NCI-H1048 (cell line): ENCODE measurements around the gene LPP.
A peak's percentile ranks its signal among the peaks of the same experiment; 100 is the strongest.

Source experiments
- DNase-seq: peaks from one replicate; lab custom pipeline; 2025; lab: John Stamatoyannopoulos, UW

The LPP gene

DNA sequence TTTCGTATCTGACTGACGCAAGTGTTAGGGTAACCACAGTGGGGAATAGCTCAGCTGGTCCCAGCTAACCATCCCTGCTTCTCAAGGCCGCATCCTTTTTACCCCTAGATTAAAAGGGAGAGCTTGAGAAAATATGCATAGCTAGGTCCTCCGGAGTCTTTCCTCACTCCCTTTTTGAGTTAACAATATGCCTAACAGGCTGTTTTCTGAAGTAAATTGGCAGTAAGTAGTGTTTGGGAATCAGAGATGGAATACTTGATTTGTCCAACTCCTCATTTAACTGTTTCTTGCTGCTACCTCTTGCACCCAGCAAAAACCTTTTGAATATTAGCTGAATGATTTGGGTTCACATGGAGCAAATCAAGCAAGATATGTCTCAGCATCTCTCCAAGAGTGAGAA is 326.1 kb downstream of the LPP start:
- DNase-seq, result no peak

DNA sequence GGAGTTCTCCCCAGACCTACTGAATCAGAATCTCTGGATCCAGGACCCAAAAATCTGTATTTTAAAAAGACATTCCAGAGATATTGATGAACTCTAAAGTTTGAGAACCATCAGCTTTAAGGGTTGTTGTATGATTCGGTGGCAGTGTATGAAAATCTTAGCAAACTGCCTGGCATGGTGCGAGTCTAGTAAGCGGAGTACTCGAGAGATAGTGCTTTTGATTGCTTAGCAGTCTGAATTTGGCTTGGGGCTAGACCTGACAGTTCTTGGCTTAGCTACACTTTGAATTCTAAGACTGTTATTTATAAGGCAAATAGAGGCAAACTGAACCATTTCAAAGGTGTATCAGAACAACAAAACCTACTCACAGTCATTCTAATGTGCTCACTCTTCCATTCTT is 329.0 kb downstream of the LPP start:
- DNase-seq, result no peak

DNA sequence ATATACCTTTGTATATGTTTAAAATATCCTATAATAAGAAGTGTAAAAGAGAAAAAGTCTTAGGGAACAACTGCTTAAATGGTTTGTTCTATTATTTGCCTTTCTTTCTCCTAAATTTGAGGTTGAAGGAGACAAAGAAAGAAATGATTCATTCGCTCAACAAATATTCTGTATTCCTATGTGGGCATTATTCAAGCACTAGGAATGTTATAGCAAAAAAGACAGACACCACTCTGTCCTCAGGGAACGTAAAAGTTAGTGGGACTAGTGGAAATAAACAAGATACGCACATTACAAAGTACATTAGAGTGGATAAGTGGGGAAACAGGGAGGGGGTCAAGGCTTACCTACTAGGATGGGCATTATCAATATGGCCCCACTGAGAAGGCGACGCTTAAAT is 332.2 kb downstream of the LPP start:
- no peak for DNase-seq

DNA sequence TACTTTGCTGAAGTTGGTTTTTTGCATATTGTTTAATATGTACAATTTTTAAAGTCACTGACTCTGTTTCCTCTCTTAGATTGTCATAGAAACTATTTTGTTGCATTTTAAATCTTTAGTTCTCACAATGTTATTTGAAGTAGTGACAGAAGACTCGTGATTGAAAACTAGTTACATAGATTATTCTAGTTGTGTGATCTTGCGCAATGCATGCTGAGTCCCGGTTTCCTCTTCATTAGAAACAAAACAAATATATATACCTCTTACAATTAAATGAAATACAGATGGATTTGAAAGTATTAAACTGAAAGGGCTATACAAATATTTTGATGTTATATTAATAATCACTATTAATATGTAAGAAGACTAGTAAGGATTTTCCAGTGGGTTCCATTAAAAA is 333.0 kb downstream of the LPP start:
- DNase-seq, result no peak

DNA sequence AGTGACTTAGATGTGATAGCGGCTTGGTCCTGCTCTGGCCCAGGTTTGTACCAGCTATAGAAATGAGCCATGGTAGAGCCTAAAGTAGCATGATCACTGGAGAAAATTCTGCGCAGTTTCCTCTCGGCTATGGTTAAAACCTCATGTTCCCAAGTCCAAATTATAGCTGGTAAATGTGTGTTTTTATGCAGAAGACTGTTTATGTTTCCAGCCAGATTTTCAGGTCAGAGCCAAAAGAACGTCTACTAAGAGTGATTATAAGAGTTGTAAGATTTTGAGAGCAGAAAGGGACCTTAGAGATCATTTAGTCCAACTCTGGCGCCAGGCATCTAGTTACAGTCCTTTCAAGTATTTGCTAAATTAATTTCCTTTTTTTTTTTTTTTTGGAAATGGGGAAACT is 333.7 kb downstream of the LPP start:
- no peak for DNase-seq

DNA sequence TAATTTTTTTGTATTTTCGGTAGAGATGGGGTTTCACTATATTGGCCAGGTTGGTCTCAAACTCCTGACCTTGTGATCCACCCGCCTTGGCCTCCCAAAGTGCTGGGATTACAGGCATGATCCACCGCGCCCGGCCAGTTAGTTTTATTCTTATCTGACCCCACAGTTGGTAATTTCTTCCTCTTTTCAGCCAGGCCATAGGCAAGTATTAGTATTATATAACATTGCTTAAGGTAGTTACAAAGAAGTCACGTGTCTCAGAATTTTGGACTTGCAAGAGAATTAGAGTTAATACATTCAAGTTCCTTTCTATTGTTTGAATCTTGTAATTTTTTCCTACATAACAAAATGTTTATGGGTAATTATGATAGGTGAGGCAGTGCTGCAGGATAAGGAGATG is 334.8 kb downstream of the LPP start:
- DNase-seq, result no peak

DNA sequence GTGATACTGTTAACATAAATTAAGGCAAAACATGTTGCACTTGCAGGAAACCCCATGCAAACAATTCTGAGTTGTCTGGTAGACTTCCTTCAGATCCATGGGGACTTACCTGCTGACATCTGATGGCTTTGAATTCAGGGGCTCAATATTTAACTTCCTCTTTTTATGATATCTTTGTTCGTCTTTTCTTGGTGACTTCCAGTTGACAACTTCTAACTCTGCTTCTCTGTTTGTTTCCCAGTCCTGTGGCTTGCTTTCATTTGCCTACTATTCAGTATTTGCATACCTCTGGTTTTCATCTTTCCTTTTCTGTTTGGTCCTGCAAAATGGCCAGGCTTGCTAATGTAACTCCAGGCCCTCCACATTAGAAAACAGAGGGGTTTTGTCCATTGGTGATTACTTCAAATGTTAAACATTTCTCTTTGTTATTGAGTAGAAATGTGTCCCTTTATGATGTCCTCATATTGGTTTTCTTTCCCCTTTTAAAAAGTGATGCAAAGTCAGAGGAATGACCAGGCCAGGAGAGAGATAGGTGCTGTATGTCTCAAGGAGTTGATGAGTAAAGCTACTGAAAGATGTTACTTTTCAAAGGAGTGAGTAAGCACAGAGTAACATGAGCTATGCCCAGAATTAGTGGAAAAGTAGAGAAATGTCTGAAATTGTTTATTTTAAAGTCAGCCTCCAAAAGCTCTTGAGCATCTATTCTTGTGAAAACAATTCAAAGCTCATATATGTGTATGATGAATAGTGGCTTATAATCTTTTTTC is 335.9 kb downstream of the LPP start:
- peak; percentile 5 for DNase-seq

DNA sequence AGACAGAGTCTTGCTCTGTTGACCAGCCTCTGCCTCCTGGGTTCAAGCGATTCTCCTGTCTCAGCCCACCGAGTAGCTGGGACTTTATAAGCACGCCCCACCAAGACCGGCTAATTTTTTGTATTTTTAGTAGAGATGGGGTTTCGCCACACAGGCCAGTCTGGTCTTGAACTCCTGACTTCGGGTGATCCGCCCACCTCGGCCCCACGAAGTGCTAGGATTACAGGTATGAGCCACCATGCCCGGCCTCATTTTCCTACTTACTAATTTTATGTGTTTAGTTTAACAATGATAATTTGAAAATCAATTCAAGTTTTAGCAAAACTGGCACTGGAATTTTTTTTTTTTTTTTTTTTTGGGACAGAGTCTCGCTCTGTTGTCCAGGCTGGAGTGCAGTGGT is 336.5 kb downstream of the LPP start:
- no peak for DNase-seq

DNA sequence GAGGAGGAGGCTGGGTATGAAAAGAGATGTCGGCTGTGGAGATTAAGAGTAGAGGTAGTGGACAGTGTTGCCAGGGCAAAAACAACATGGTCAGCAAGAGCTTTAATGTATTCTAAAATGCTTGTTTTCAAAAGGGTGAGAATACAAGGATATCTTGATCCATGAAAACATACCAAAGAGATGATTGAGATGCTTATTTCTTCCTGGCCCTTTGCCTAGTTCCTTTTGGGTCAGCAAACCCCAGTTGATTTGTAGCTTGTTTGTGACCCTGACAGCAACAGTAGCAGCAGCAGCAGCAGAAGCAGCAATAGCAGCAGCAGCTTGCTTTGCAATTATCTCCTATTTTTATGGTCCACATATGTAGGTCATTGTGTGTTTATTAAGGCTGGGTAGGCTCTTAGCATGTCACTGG is 337.3 kb downstream of the LPP start:
- DNase-seq, result no peak

DNA sequence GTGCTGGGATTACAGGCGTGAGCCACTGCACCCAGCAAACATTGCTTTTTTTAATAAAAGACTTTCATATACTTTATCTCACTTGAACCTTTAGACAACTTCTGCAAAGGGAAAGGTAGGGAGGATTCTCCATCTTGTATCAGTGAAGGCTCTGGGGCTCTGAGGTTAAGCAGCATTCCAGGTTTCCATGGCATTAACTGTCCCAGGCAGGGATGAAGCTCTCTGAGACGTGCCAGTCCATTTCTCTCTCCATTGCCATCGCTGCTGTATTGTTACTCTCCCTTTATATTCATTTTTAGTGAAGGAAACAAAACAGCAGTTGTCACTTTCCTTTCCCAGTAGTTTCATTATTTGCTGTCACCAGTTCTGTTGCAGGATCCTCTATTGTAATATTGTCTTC is 342.4 kb downstream of the LPP start:
- DNase-seq, result no peak

DNA sequence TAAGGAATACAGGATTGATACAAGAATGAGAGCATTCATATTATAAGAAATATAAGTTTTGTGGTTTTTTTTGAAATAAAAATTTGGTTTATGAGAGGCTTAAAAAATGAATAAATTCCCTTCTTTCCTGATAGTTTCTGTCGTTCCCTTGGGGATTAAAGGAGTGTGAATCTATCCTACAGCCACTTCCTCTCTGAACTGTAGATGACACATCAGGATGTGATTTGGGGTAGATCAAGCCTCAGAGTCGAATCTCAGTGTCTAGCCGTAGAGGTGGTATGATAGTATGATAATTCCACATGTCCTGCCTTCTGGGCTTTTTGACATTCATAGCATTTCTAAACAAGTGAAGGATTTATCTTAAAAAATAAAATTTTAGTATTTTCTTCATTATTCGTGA is 343.1 kb downstream of the LPP start:
- DNase-seq, result no peak

DNA sequence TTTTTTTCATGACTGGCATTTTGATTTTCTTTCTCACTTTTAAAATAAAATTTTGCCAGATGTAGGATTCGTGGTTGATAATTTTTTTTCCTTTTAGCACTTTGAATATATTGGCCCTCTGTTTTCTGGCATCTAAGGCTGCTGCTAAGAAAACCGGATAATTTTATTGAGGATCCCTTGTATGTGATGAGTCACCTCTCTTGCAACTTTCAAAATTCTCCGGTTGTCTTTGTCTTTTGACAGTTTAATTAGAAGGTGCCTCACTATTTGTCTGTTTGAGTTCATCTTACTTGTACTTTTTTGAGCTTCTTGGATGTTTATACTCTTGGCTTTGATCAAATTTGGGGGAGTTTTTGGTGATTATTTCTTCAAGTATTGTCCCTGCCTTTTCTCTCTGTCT is 349.7 kb downstream of the LPP start:
- DNase-seq, result no peak

DNA sequence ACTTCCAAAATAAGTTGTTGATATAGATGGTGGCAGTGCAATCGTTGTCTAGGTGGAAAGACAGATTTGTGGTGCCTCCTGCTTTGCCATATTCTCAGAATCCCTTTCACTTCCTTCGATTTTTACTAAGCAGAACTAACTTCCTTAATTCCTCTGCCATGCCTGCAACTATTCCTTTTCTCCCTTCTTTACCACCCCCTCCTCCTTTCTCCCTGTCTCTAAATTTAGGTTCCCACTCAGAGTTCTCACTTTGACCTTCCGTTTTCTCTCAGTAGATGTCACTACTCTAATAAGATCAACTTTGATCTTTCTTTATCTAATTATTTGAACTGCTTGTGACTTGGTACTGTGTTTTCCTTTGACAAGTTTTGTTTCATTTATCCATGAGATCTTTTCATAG is 351.2 kb downstream of the LPP start:
- no peak for DNase-seq

DNA sequence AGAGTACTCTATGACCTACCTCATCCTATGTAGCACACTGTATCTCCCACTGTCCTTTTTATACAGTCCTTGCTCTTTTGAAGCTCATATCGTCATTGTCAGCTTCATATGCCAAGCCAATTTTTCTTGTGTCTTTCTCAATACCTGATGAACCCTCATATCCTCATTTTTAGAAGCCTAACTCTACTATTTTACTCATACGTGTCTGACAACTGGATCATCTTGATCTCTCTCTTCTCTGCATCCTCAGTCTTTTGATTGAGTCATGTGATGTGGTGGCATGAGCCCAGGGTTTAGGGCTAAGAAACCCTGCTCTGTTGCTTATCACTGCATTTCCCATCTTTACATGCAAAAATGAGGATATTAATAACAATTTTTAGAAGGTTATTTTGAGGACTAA is 352.0 kb downstream of the LPP start:
- no peak for DNase-seq

DNA sequence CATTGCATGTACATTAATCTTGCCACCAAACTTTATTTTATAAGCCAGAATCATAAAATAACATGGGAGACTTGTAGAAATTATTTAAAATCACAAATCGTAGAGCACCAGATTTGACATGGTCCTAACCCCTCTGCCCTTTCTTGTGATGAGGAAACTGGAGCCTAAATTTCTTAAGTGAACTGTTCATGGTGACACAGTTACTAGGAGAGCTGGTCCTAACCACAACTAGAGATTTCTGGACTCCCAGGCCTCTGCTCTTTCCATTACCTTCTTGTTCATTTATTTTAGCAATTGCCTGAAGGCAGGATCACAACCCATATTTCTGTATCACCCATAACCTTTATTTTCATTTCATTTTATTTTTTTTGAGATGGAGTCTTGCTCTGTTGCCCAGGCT is 352.5 kb downstream of the LPP start:
- no peak for DNase-seq

DNA sequence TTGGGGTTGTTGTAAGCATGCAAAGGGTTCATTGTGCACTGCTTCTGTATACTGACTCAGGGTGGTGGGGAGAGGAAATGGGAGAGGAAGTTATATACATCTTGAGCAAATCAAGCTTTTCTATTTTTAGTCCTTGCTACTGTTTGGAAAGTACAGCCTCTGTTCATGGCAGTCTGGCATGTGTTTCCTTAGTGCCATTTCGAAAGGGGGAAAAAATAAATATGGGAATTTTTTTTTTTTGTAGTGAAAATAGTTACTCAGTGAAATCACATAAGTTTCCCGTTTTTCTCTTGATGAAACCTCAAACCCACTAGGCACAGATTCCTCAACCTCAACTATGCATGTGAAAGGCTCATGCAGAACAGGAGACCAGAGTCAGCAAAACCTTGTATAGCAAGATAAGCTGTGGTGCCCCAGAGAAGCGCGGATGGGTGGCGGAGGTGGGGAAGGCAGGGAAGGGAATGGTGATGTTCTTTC is 353.3 kb downstream of the LPP start:
- DNase-seq, result no peak

DNA sequence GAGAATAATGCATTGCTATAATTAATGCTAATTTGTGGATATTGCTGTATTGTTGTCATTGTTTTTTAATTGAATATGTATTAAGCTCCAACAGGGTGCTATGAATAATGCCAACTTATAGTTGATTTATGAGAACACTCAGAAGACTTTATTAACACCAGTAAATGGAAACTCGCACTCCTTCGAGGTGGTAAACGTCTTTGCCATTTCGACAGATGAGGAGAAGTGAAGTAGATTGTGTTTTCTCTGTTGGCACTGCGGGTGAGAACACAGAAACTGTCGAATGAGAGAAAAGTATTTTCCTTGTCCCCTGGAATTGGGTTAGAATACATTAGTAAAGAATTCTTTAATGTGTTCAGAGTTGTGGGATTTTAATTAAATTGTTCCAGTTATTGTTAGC is 354.5 kb downstream of the LPP start:
- DNase-seq, result no peak

DNA sequence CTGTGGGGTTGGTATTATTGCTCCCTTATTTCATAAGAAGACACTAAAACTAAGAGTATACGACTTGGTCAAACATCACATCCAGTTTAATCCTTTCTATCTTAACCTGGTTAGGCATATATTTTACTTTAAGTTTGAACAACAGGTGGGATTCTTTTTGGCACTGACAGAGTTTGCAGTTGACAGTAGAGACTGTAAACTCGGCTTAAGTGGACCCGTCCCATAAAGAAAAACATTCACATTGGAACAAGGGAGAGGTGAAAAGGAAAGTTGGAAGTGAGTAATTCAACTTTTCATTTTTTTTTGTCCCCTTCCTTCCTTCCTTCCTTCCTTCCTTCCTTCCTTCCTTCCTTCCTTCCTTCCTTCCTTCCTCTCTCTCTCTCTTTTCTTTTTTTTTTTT is 355.4 kb downstream of the LPP start:
- DNase-seq, result no peak

DNA sequence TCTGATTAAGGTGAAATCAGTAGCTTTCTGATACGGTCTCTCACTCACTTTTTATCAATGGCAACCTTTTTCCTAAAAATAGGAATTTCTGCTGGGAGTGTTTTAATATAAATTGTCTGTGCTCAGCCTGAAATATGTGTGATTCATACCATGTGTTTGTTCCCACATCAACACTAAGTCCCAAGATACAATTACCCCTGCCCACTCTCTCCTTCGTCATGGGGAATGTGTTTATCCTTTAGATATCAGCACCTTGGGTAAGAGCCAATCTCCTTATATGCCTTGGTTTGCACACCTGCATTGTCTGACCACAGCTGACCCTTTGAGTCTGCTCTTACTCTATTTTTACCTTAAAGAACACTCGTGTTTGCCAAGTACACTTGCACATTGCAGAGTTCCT is 356.4 kb downstream of the LPP start:
- DNase-seq, result no peak

DNA sequence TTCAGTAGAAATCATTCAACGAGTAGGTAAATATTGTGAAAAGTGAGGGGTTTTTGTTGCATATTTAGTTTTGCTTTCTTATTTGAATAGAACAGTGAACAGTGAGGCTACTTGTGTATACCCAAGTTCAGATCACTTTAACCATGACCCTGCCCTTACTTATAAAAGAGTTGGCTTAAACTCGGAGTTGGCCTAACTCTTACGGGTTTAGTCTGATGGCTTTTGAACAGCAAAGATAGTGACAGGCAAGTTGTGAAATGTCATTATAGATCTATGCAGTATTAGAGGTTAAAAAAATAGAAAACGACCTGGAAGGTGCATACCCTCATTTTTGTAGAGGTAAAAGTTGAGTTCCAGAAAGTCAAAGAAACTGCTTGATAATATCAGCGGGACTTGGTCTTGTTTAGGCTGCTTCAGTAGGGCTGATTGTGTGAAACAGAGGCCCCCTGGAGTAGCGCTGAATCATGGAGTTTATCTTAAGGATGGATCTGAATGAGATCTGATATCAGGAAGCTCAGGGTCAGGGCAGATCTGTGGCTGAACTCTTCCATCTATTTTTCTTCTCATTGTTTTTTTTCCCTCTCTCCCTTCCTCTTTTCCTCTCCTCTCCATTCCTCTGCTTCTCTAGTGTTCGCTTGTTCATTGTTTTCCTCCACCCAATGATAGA is 359.8 kb downstream of the LPP start:
- no peak for DNase-seq

DNA sequence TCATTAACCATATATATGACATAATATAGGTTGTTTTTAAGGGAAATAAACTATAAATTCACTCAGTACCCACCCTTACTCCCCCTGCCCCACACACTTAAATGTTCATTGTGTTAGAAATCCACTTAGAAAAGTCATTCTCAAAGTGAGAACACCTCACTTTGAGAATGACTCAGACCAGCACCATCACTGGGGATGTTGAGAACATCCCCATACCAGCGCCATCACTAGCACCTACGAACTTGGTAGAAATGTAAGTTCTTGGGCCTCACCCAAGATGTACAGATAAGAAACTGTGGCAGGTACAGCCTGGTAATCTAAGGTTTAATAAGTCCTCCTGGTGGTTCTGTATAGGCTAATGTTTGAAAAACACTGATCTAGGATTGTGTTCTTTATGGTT is 362.6 kb downstream of the LPP start:
- no peak for DNase-seq

DNA sequence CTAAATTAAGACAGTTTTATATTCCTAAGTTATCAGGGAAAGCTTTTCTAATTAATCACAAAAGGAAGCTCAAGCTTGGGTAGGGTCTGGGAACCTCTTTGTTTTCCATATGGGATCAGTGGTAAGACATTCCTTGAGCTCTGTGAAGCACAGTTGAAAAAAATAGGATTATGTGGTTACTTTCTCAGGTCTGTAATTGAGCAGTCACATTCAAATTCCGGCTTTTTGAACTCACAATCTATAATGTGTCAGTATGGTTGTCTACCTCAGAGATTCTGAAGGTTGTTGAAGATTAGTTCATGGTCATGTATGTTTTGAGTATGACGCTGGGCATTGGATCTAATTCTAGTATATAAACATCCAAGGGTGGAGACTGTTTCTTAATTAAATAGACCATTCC is 364.5 kb downstream of the LPP start:
- DNase-seq, result no peak

DNA sequence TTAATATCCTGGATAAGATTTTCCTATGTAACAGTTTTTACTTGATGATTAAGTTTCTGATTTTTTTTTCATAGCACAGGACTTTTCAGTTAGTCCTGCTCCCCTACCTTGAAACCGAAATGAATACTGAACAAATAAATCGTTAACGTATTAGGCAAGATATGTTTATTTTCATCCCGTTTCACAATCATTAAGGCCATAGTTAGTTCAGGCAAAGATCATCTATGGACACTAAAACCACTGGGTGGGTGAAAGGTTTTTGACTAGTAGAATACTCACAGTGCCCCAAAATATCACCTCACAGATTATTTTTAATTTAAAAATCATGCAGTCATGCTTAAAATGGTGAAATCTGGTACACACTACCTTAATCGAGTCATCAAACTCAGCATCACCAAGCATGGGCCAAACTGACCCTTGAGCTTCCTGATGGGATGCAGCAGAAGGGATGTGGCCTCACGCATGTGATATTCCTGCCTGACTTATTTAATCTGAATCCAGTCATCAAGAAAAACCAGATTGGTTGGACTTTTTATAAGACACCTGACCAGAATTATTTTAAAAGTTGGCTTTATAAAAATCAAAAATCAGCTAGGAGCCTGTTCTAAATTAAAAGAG is 365.0 kb downstream of the LPP start:
- DNase-seq, result no peak

DNA sequence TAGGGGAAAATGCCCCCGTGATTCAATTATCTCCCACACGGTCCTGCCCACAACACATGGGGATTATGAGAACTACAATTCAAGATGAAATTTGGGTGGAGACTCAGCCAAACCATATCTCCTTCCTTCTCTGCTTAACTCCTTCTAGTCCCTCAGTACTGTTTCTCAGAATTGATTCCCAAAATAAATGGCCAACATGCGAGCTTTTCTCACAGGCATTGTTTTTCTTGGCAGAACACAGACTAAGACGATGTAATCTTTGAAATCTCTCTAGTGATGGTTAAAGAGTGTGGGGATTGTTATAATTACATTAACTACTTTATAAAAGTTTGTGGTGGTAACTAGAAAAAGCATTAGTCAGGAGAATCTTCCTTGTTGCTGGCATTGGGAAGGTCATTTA is 366.5 kb downstream of the LPP start:
- no peak for DNase-seq
